GM19351 (cell line): ENCODE data around the gene CNMD.
"Not testable (repeated sequence)": the region's sequence is repeated elsewhere in the genome, so short reads cannot be mapped to it uniquely, and the experiment has no call there.

Experiments
- ATAC-seq: cut with Tn5 transposase; IDR thresholded peaks from one replicate; pipeline ENCODE4 v1.9.1; 2021; ENCODE audit warnings: mild to moderate bottlenecking, moderate library complexity; ENCODE audit not compliant: unreplicated experiment

The CNMD gene

GRCh38 chr13:52696566-52696965 lies 43.1 kb downstream of the CNMD start:
- no peak for ATAC-seq

GRCh38 chr13:52695856-52696255 lies 43.8 kb downstream of the CNMD start:
- peak; percentile 81 for ATAC-seq

GRCh38 chr13:52686376-52686775 lies 53.2 kb downstream of the CNMD start:
- ATAC-seq = no peak

- not testable (repeated sequence) for ATAC-seq
These were observed 53.8 kb downstream of the CNMD start for GRCh38 chr13:52685806-52686205.

- ATAC-seq = no peak
These were observed 61.8 kb downstream of the CNMD start for GRCh38 chr13:52677823-52678222.

GRCh38 chr13:52673465-52673864 lies 66.2 kb downstream of the CNMD start:
- no peak for ATAC-seq

- no peak for ATAC-seq
These were observed 68.9 kb downstream of the CNMD start for GRCh38 chr13:52670726-52671125.

GRCh38 chr13:52669677-52670076 lies 69.9 kb downstream of the CNMD start:
- ATAC-seq = no peak

GRCh38 chr13:52665325-52665724 lies 74.3 kb downstream of the CNMD start:
- no peak for ATAC-seq

- ATAC-seq = no peak
These were observed 75.3 kb downstream of the CNMD start for GRCh38 chr13:52664272-52664671.

- ATAC-seq = no peak
These were observed 80.3 kb downstream of the CNMD start for GRCh38 chr13:52659340-52659739.
